Stimulated activated CD8-positive, alpha-beta memory T cell treated with anti-CD3 and anti-CD28 coated beads, Interleukin-15, amount 100 ng/mL, for 1 hour (primary cell): ENCODE data around the gene SORCS2.

ENCODE experiments used
- DNase-seq: peaks from one replicate; pipeline ENCODE4 v3.0.0-alpha.2; 2020; ENCODE audit warnings: low read depth

SORCS2 gene

GRCh38 chr4:7510538-7510937 lies 318.2 kb downstream of the SORCS2 start:
- DNase-seq, result no peak

- no peak for DNase-seq
Measured at GRCh38 chr4:7511525-7511924, 319.2 kb downstream of the SORCS2 start.

- DNase-seq, result no peak
Measured at GRCh38 chr4:7512428-7512827, 320.1 kb downstream of the SORCS2 start.

GRCh38 chr4:7512946-7513345 lies 320.6 kb downstream of the SORCS2 start:
- no peak for DNase-seq

GRCh38 chr4:7513671-7514070 lies 321.3 kb downstream of the SORCS2 start:
- no peak for DNase-seq

- no peak for DNase-seq
Measured at GRCh38 chr4:7514281-7514680, 321.9 kb downstream of the SORCS2 start.

- no peak for DNase-seq
Measured at GRCh38 chr4:7514789-7515188, 322.5 kb downstream of the SORCS2 start.

- DNase-seq, result no peak
Measured at GRCh38 chr4:7515390-7515902, 323.1 kb downstream of the SORCS2 start.

GRCh38 chr4:7516096-7516772 lies 323.9 kb downstream of the SORCS2 start:
- no peak for DNase-seq

- DNase-seq, result no peak
Measured at GRCh38 chr4:7516773-7517144, 324.4 kb downstream of the SORCS2 start.

- DNase-seq, result no peak
Measured at GRCh38 chr4:7518871-7519637, 326.7 kb downstream of the SORCS2 start.

- no peak for DNase-seq
Measured at GRCh38 chr4:7519638-7520376, 327.5 kb downstream of the SORCS2 start.

- no peak for DNase-seq
Measured at GRCh38 chr4:7521666-7522065, 329.3 kb downstream of the SORCS2 start.

- no peak for DNase-seq
Measured at GRCh38 chr4:7522452-7523220, 330.3 kb downstream of the SORCS2 start.

GRCh38 chr4:7523526-7523925 lies 331.2 kb downstream of the SORCS2 start:
- no peak for DNase-seq

- no peak for DNase-seq
Measured at GRCh38 chr4:7524064-7524682, 331.8 kb downstream of the SORCS2 start.

GRCh38 chr4:7524843-7525242 lies 332.5 kb downstream of the SORCS2 start:
- no peak for DNase-seq

- no peak for DNase-seq
Measured at GRCh38 chr4:7526491-7526890, 334.2 kb downstream of the SORCS2 start.

GRCh38 chr4:7526929-7527535 lies 334.7 kb downstream of the SORCS2 start:
- no peak for DNase-seq

GRCh38 chr4:7529368-7530080 lies 337.2 kb downstream of the SORCS2 start:
- no peak for DNase-seq
